ENCODE data around the gene TEAD2. TPM values are rescaled to one million over a fixed set of nuclear protein-coding genes. Genes with fewer than 3 reads are reported as not detected.

Gene TEAD2
- total and polyA plus RNA-seq, 9 of the 15 experiments (the other 6 are each of a cell fraction or from before 2014, with no cell fraction given) = 1.6 to 27.0 (median 13.9) TPM

DNA sequence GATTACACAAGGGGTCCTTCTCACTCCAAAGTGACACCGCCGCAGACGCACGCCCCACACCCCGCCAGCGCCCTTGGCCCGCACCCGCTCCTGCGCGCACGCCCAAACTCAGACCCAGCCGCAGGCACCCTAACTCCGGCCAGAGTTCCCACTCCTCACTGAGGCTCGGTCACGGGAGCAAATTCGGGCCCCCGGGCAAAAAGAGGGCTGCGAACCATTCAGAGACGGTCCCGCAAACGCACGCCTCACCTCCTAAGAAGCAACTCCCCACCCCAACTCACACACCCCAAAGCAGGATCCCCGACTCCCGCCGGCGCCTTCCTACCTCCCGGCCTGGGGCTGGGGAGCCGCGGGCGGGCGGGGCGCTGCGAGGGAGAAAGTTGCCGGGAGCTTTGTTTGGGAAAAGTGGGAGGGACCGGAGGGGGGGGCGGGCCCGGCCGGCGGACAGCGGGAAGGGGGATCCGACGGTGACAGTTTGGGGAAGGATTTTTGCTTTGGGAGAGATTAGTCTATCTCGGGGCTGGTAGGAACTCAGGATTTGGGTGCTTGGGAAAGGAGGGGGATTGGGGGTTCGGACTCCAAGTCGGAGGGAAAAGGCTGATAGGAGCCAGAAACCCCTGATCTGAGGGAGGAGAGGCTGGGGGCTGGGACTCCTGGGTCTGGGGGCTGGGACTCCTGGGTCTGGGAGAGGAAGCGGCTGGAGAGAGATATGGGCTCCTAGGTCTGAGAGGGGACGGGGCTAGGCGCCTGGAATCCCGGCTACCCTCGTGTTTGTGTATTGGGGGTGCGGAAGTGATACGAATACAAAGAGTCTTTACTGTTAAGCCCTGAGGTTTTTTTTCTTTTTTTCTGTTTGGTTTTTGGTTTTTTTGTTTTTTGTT, at the start of gene TEAD2 (continued):
- TF ChIP-seq, protein P1, sequence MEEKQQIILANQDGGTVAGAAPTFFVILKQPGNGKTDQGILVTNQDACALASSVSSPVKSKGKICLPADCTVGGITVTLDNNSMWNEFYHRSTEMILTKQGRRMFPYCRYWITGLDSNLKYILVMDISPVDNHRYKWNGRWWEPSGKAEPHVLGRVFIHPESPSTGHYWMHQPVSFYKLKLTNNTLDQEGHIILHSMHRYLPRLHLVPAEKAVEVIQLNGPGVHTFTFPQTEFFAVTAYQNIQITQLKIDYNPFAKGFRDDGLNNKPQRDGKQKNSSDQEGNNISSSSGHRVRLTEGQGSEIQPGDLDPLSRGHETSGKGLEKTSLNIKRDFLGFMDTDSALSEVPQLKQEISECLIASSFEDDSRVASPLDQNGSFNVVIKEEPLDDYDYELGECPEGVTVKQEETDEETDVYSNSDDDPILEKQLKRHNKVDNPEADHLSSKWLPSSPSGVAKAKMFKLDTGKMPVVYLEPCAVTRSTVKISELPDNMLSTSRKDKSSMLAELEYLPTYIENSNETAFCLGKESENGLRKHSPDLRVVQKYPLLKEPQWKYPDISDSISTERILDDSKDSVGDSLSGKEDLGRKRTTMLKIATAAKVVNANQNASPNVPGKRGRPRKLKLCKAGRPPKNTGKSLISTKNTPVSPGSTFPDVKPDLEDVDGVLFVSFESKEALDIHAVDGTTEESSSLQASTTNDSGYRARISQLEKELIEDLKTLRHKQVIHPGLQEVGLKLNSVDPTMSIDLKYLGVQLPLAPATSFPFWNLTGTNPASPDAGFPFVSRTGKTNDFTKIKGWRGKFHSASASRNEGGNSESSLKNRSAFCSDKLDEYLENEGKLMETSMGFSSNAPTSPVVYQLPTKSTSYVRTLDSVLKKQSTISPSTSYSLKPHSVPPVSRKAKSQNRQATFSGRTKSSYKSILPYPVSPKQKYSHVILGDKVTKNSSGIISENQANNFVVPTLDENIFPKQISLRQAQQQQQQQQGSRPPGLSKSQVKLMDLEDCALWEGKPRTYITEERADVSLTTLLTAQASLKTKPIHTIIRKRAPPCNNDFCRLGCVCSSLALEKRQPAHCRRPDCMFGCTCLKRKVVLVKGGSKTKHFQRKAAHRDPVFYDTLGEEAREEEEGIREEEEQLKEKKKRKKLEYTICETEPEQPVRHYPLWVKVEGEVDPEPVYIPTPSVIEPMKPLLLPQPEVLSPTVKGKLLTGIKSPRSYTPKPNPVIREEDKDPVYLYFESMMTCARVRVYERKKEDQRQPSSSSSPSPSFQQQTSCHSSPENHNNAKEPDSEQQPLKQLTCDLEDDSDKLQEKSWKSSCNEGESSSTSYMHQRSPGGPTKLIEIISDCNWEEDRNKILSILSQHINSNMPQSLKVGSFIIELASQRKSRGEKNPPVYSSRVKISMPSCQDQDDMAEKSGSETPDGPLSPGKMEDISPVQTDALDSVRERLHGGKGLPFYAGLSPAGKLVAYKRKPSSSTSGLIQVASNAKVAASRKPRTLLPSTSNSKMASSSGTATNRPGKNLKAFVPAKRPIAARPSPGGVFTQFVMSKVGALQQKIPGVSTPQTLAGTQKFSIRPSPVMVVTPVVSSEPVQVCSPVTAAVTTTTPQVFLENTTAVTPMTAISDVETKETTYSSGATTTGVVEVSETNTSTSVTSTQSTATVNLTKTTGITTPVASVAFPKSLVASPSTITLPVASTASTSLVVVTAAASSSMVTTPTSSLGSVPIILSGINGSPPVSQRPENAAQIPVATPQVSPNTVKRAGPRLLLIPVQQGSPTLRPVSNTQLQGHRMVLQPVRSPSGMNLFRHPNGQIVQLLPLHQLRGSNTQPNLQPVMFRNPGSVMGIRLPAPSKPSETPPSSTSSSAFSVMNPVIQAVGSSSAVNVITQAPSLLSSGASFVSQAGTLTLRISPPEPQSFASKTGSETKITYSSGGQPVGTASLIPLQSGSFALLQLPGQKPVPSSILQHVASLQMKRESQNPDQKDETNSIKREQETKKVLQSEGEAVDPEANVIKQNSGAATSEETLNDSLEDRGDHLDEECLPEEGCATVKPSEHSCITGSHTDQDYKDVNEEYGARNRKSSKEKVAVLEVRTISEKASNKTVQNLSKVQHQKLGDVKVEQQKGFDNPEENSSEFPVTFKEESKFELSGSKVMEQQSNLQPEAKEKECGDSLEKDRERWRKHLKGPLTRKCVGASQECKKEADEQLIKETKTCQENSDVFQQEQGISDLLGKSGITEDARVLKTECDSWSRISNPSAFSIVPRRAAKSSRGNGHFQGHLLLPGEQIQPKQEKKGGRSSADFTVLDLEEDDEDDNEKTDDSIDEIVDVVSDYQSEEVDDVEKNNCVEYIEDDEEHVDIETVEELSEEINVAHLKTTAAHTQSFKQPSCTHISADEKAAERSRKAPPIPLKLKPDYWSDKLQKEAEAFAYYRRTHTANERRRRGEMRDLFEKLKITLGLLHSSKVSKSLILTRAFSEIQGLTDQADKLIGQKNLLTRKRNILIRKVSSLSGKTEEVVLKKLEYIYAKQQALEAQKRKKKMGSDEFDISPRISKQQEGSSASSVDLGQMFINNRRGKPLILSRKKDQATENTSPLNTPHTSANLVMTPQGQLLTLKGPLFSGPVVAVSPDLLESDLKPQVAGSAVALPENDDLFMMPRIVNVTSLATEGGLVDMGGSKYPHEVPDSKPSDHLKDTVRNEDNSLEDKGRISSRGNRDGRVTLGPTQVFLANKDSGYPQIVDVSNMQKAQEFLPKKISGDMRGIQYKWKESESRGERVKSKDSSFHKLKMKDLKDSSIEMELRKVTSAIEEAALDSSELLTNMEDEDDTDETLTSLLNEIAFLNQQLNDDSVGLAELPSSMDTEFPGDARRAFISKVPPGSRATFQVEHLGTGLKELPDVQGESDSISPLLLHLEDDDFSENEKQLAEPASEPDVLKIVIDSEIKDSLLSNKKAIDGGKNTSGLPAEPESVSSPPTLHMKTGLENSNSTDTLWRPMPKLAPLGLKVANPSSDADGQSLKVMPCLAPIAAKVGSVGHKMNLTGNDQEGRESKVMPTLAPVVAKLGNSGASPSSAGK (IDR thresholded peaks at IDR 0.05) = no peak
- TF ChIP-seq, protein P2, sequence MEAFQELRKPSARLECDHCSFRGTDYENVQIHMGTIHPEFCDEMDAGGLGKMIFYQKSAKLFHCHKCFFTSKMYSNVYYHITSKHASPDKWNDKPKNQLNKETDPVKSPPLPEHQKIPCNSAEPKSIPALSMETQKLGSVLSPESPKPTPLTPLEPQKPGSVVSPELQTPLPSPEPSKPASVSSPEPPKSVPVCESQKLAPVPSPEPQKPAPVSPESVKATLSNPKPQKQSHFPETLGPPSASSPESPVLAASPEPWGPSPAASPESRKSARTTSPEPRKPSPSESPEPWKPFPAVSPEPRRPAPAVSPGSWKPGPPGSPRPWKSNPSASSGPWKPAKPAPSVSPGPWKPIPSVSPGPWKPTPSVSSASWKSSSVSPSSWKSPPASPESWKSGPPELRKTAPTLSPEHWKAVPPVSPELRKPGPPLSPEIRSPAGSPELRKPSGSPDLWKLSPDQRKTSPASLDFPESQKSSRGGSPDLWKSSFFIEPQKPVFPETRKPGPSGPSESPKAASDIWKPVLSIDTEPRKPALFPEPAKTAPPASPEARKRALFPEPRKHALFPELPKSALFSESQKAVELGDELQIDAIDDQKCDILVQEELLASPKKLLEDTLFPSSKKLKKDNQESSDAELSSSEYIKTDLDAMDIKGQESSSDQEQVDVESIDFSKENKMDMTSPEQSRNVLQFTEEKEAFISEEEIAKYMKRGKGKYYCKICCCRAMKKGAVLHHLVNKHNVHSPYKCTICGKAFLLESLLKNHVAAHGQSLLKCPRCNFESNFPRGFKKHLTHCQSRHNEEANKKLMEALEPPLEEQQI (IDR thresholded peaks at IDR 0.05) = no peak
- TF ChIP-seq POLR3G (IDR thresholded peaks at IDR 0.05; ENCODE audit: extremely low read depth, insufficient read length, insufficient replicate concordance) (no peak), ZNF311 (CRISPR knock-in tag; IDR thresholded peaks at IDR 0.05) (no peak), DPF2 (IDR thresholded peaks at IDR 0.05) (no peak), DNMT1 (IDR thresholded peaks at IDR 0.05) (no peak)
- TF ChIP-seq, protein P3, sequence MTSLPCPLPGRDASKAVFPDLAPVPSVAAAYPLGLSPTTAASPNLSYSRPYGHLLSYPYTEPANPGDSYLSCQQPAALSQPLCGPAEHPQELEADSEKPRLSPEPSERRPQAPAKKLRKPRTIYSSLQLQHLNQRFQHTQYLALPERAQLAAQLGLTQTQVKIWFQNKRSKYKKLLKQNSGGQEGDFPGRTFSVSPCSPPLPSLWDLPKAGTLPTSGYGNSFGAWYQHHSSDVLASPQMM (CRISPR knock-in tag; IDR thresholded peaks at IDR 0.05) = no peak

Measured in K562 (cell line).